Stomach (tissue), 9 donors: ENCODE measurements around the gene PSTPIP2. TPM values are rescaled to one million over a fixed set of nuclear protein-coding genes. Genes with fewer than 3 reads are reported as not detected.

Source experiments
- DNase-seq, 2 donors: peaks; one replicate each; pipeline versions ENCODE4 v3.0.0 to v3.0.0-alpha.2; 2013 to 2019
- H3K27ac ChIP-seq, 5 donors: fragments of 200-600 bp in 4 of 5; sonication (generic) in 4 of 5; one replicate each; pipeline ENCODE4 v1.5.1; 2013 to 2019; ENCODE audit warnings: mild to moderate bottlenecking in 1 of 5, moderate library complexity in 1 of 5
- H3K27me3 ChIP-seq, 3 donors: fragments of 200-600 bp; sonication (generic); one replicate each; pipeline ENCODE4 v1.5.1; 2017 to 2019; ENCODE audit warnings: mixed run types in 1 of 3
- H3K36me3 ChIP-seq, 4 donors: fragments of 200-600 bp; sonication (generic); 1 replicate in 3 of 4; 2 replicates in 1 of 4; pipeline ENCODE4 v1.5.1; 2016 to 2019
- H3K4me1 ChIP-seq, 4 donors: fragments of 200-600 bp; sonication (generic); one replicate each; pipeline ENCODE4 v1.5.1; 2016 to 2019
- H3K4me3 ChIP-seq, 4 donors: fragments of 200-600 bp; sonication (generic) in 3 of 4; one replicate each; pipeline ENCODE4 v1.5.1; 2016 to 2019; ENCODE audit warnings: mild to moderate bottlenecking in 1 of 4
- H3K9me3 ChIP-seq, 4 donors: fragments of 200-600 bp; sonication (generic); one replicate each; pipeline ENCODE4 v1.5.1; 2016 to 2019
- CTCF ChIP-seq, 7 experiments: fragments of 450-650 bp in 4 of 7; fragments of 200-600 bp in 3 of 7; sonication (generic) in 3 of 7; IDR thresholded peaks; one replicate each; pipeline ENCODE4 v1.5.1; 2016 to 2019; ENCODE audit warnings: antibody characterized with exemption in 7 of 7, control low read depth in 2 of 7, mild to moderate bottlenecking in 1 of 7
- EP300 ChIP-seq: sonication (generic); formaldehyde crosslinking; IDR thresholded peaks from one replicate; pipeline ENCODE4 v1.6.1; 2017; ENCODE audit warnings: antibody characterized with exemption
- POLR2A ChIP-seq, 4 donors: fragments of 450-650 bp; IDR thresholded peaks; one replicate each; pipeline ENCODE4 v1.6.1; 2016; ENCODE audit warnings: antibody characterized with exemption in 4 of 4, control low read depth in 2 of 4, mild to moderate bottlenecking in 1 of 4, moderate library complexity in 1 of 4
- POLR2AphosphoS5 ChIP-seq, 3 donors: sonication (generic); formaldehyde crosslinking; IDR thresholded peaks; one replicate each; pipeline ENCODE4 v1.6.1; 2016; ENCODE audit warnings: antibody characterized with exemption in 3 of 3
- WGBS, 5 donors: extraction: QIAGEN DNeasy Blood & Tissue Kit in 3 of 5; methylation state at CpG; one replicate each; pipeline versions ENCODE4 v1.1.5 to v1.1.7; 2013 to 2018; 5-methylcytosine and 5-hydroxymethylcytosine counted together
- intact Hi-C: fragments of 100-400 bp; cut with DNase I; formaldehyde crosslinking; loops from one replicate; pipeline ENCODE4 v1.15.1; 2023; ENCODE audit warnings: low total_unique reads
- polyA plus RNA-seq, 3 donors: library from polyadenylated mRNA; stranded (reverse); fragments of 200-250 nt; gene quantifications; one replicate each; pipeline ENCODE4 v1.2.3, GENCODE V29; 2013
- total RNA-seq, 5 donors: library from RNA; depleted of rRNA; stranded (reverse); fragments of >200 nt; gene quantifications; one replicate each; pipeline versions ENCODE4 v1.1.0 to v1.2.3, GENCODE V29; 2014 to 2016
- donor health status: healthy with polysubstance abuse.
- donor health status: Bipolar disorder and iron deficiency.
- donor health status: healthy.

Gene PSTPIP2
- total and polyA plus RNA-seq, 8 donors: 1.2 to 11.0 (median 7.0) TPM

- peak within 1 kb of the TSS; percentile 83 to 88 (median 86) for H3K27ac ChIP-seq
- no peaks in the 10 kb centered on the region for H3K27me3 ChIP-seq
- TF ChIP-seq EP300 (no peak), POLR2AphosphoS5 (IDR thresholded peaks at IDR 0.05) (peak; percentile 48 to 67 (median 54))
- peak within 1 kb of the TSS; percentile 73 to 91 (median 86) for H3K4me3 ChIP-seq
- 0 to 1% (median 1%) methylated on average over 48 to 57 of the region's 57 CpGs for WGBS, 5 donors
- H3K36me3 ChIP-seq: peaks cover 0 to 31% (median 15%) of the 10 kb centered on the region in 4 donors
- no peaks in the 10 kb centered on the region for H3K9me3 ChIP-seq
- H3K4me1 ChIP-seq: peaks cover 5 to 20% (median 13%) of the 10 kb centered on the region in 4 donors
- intact Hi-C loops: no loop called here
- DNase-seq: peak; percentile 94 to 96
Measured at GRCh38 chr18:46104128-46104911, 32.3 kb upstream of the PSTPIP2 start, which contains the start of gene HAUS1. TSS of gene HAUS1 (plus strand) at chr18:46104385. CDS start at chr18:46104412, 27 bp downstream.

GRCh38 chr18:46099463-46099862, 27.4 kb upstream of the PSTPIP2 start:
- intact Hi-C loops: no loop called here
- Histone ChIP-seq H3K4me3 (no peak overlapping the region), H3K27me3 (no peaks in the 10 kb centered on the region), H3K4me1 (peaks cover 22 to 42% (median 36%) of the 10 kb centered on the region in 4 donors), H3K9me3 (no peaks in the 10 kb centered on the region), H3K36me3 (peaks cover 0 to 7% (median 5%) of the 10 kb centered on the region in 4 donors), H3K27ac (no peak overlapping the region)
- no peak for TF ChIP-seq EP300
- TF ChIP-seq CTCF (IDR thresholded peaks at IDR 0.05): no peak
- TF ChIP-seq POLR2A (IDR thresholded peaks at IDR 0.05): no peak
- no peak for TF ChIP-seq POLR2AphosphoS5 (IDR thresholded peaks at IDR 0.05)
- 96 to 98% (median 98%) methylated on average over 8 of the region's 8 CpGs for WGBS, 5 donors
- DNase-seq: no peak

- intact Hi-C loops: no loop called here
- peak overlapping the region; percentile 81 to 97 (median 93) for H3K27ac ChIP-seq
- DNase-seq: no peak
- no peaks in the 10 kb centered on the region for H3K27me3 ChIP-seq
- no peak for TF ChIP-seq CTCF (IDR thresholded peaks at IDR 0.05)
- TF ChIP-seq POLR2A (IDR thresholded peaks at IDR 0.05): no peak
- no peak for TF ChIP-seq POLR2AphosphoS5 (IDR thresholded peaks at IDR 0.05)
- 17 to 25% (median 22%) methylated on average over 16 of the region's 16 CpGs for WGBS, 5 donors
- H3K4me1 ChIP-seq: peaks cover 22 to 45% (median 35%) of the 10 kb centered on the region in 4 donors
- H3K4me3 ChIP-seq: peak overlapping the region; percentile 72 to 98 (median 90)
- H3K36me3 ChIP-seq: peaks cover 7 to 16% (median 14%) of the 10 kb centered on the region in 4 donors
- H3K9me3 ChIP-seq: no peaks in the 10 kb centered on the region
Measured at GRCh38 chr18:46098616-46098933, 26.5 kb upstream of the PSTPIP2 start.

- peak; percentile 86 to 97 for DNase-seq
- TF ChIP-seq POLR2AphosphoS5 (IDR thresholded peaks at IDR 0.05) (peak; percentile 45 to 89 (median 83)), POLR2A (IDR thresholded peaks at IDR 0.05) (peak in 1 of 4 donors; percentile 48), EP300 (no peak), CTCF (IDR thresholded peaks at IDR 0.05) (no peak)
- intact Hi-C loops: no loop called here
- 0 to 1% (median 0%) methylated on average over 30 to 53 of the region's 53 CpGs for WGBS, 5 donors
- Histone ChIP-seq H3K4me3 (peak within 1 kb of the TSS; percentile 72 to 98 (median 90)), H3K9me3 (no peaks in the 10 kb centered on the region), H3K27me3 (no peaks in the 10 kb centered on the region), H3K36me3 (peaks cover 12 to 22% (median 20%) of the 10 kb centered on the region in 4 donors), H3K4me1 (peaks cover 22 to 50% (median 37%) of the 10 kb centered on the region in 4 donors), H3K27ac (peak within 1 kb of the TSS; percentile 81 to 97 (median 93))
Measured at GRCh38 chr18:46097801-46098615, 25.9 kb upstream of the PSTPIP2 start, which contains the start of gene ATP5F1A. TSS of gene ATP5F1A (minus strand) at chr18:46098296. CDS start at chr18:46098231, 65 bp downstream.
